HEK293T (cell line): ENCODE results near the gene GMDS.

Experiments
- FOXA1 ChIP-seq: fragments of 450-650 bp; IDR thresholded peaks from 2 replicates; pipeline ENCODE4 v1.6.1; 2016; ENCODE audit warnings: mild to moderate bottlenecking
- FOXK2 ChIP-seq: fragments of 450-650 bp; IDR thresholded peaks from 2 replicates; pipeline ENCODE4 v1.6.1; 2016; ENCODE audit warnings: mild to moderate bottlenecking
- FOXM1 ChIP-seq: fragments of 450-650 bp; IDR thresholded peaks from 2 replicates; pipeline ENCODE4 v1.6.1; 2017; ENCODE audit warnings: mild to moderate bottlenecking, borderline replicate concordance
- PKNOX1 ChIP-seq: fragments of 450-650 bp; IDR thresholded peaks from 2 replicates; pipeline ENCODE4 v1.6.1; 2016
- SP1 ChIP-seq: fragments of 450-650 bp; IDR thresholded peaks from 2 replicates; pipeline ENCODE4 v1.6.1; 2017
- TARDBP ChIP-seq: fragments of 450-650 bp; IDR thresholded peaks from 2 replicates; pipeline ENCODE4 v1.6.1; 2016

GRCh38 chr6:2162079-2162445, 83.3 kb downstream of the GMDS start:
- TF ChIP-seq FOXA1 (no peak), FOXM1 (no peak), SP1 (no peak), PKNOX1 (no peak), TARDBP (no peak), FOXK2 (no peak)
